Chondrocyte (in vitro differentiated cells): ENCODE measurements around the gene TGFBR3. TPM values are rescaled to one million over a fixed set of nuclear protein-coding genes. Genes with fewer than 3 reads are reported as not detected.

Experiments used
- DNase-seq: peaks from one replicate; pipeline ENCODE4 v3.0.0; 2021; ENCODE audit warnings: mixed read lengths, low spot score
- H3K27ac Mint-ChIP-seq: one replicate; pipeline ENCODE4 v1.8.0; 2021; ENCODE audit warnings: mild to moderate bottlenecking, moderate library complexity, mixed read lengths; ENCODE audit not compliant: unreplicated experiment
- H3K27me3 Mint-ChIP-seq: 2 replicates; pipeline ENCODE4 v1.8.0; 2021; ENCODE audit warnings: low read depth, mixed read lengths
- H3K36me3 Mint-ChIP-seq: 2 replicates; pipeline ENCODE4 v1.8.0; 2021; ENCODE audit warnings: low read depth, mixed read lengths
- H3K4me1 Mint-ChIP-seq: 2 replicates; pipeline ENCODE4 v1.8.0; 2021; ENCODE audit warnings: low read depth, mild to moderate bottlenecking, mixed read lengths
- H3K4me3 Mint-ChIP-seq: one replicate; pipeline ENCODE4 v1.8.0; 2021; ENCODE audit warnings: mild to moderate bottlenecking, moderate library complexity, mixed read lengths; ENCODE audit not compliant: unreplicated experiment
- H3K9me3 Mint-ChIP-seq: 2 replicates; pipeline ENCODE4 v1.8.0; 2021; ENCODE audit warnings: low read depth, mixed read lengths
- total RNA-seq: library from RNA; stranded (reverse); gene quantifications from 3 replicates; pipeline ENCODE4 v1.2.1, GENCODE V29; 2021
- TF ChIP-seq, protein P1 (sequence below): fragments of 200-600 bp; sonication (generic); IDR thresholded peaks from 2 replicates; pipeline ENCODE4 v1.5.0; 2021; ENCODE audit warnings: antibody characterized with exemption, mild to moderate bottlenecking, moderate library complexity

Gene TGFBR3
- total RNA-seq, 1 donor from 2014 or later: 1.4 TPM

DNA sequence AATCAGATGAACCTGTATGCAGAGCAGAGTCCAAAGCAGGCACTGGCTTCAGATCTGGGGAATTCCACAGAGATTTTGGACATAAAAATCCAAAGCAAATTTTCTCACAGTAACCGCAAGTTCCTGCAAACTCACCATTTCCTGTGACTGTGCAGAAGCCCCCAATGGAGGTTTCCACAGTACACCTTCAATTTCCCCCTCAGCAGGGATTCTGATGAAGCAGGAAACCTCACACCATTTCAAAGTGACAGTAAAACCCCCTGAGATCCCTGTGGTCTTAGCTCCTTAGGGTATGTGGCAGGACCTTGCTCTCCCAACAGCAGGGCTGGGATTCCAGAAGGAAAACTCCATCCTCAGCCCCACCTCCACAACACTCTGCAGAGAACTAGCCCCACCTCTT is 6.0 kb upstream of the TGFBR3 start:
- DNase-seq: no peak
- TF ChIP-seq, protein P1, sequence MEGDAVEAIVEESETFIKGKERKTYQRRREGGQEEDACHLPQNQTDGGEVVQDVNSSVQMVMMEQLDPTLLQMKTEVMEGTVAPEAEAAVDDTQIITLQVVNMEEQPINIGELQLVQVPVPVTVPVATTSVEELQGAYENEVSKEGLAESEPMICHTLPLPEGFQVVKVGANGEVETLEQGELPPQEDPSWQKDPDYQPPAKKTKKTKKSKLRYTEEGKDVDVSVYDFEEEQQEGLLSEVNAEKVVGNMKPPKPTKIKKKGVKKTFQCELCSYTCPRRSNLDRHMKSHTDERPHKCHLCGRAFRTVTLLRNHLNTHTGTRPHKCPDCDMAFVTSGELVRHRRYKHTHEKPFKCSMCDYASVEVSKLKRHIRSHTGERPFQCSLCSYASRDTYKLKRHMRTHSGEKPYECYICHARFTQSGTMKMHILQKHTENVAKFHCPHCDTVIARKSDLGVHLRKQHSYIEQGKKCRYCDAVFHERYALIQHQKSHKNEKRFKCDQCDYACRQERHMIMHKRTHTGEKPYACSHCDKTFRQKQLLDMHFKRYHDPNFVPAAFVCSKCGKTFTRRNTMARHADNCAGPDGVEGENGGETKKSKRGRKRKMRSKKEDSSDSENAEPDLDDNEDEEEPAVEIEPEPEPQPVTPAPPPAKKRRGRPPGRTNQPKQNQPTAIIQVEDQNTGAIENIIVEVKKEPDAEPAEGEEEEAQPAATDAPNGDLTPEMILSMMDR: no peak
- H3K27me3 Mint-ChIP-seq: peaks cover 9% of the 10 kb centered on the region
- no peak overlapping the region for H3K27ac Mint-ChIP-seq
- no peaks in the 10 kb centered on the region for H3K9me3 Mint-ChIP-seq
- H3K4me1 Mint-ChIP-seq: peaks cover 13% of the 10 kb centered on the region
- H3K4me3 Mint-ChIP-seq: no peak overlapping the region
- peaks cover 2% of the 10 kb centered on the region for H3K36me3 Mint-ChIP-seq

DNA sequence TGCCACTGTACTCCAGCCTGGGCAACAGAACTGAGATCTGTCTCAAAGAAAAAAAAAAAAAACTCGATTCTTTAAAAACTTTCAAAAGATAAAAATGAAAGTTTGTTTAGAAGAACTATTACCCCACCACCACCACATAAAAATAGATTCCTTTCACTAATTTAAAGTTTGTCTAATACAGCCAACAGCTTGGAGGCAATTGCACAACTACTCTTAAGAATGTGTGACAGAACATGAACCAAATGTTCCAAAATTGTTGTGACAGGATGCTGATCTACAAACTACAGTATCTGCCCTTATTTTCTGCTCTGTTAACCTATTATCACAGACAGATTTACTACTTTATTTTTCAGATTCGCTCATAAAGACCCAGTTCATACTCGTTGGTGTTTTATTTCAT is 5.5 kb upstream of the TGFBR3 start:
- Mint-ChIP-seq H3K4me1 (peaks cover 16% of the 10 kb centered on the region), H3K4me3 (no peak overlapping the region), H3K27ac (no peak overlapping the region), H3K36me3 (peaks cover 2% of the 10 kb centered on the region), H3K9me3 (no peaks in the 10 kb centered on the region), H3K27me3 (peaks cover 9% of the 10 kb centered on the region)
- TF ChIP-seq, protein P1: no peak
- no peak for DNase-seq

DNA sequence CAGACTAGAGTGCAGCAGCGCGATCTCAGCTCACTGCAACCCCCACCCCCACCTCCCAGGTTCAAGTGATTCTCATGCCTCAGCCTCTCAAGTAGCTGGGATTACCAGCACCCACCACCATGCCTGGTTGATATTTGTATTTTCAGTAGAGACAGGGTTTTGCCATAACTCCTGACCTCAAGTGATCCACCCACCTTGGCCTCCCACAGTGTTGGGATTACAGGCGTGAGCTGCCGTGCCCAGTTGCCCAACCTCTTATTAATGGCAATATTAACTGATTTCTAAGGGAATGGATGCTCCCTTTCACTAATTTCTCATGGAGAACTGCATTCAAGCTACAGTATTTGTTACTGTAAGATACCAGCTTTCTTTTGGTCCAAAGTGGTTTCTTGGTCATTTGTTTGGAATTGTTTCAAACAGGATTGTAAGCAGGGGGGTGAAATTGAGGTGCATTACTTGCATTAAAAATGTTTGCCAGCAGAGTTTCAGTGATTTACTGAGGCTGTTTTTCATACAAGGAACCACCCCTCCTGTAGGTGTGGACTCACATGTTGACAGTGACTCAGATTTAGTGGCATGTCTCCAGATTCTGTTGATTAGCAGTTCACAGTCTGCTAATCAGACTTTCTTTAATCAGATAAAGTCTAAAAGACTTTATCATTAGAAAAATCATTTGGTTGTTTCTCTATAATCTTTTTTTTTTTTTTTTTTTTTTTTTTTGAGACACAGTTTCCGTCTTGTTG is 3.9 kb upstream of the TGFBR3 start:
- no peak for DNase-seq
- Mint-ChIP-seq H3K27ac (no peak overlapping the region), H3K4me1 (peaks cover 20% of the 10 kb centered on the region), H3K36me3 (peaks cover 2% of the 10 kb centered on the region), H3K27me3 (peaks cover 4% of the 10 kb centered on the region), H3K4me3 (no peak overlapping the region), H3K9me3 (no peaks in the 10 kb centered on the region)
- TF ChIP-seq, protein P1: no peak

DNA sequence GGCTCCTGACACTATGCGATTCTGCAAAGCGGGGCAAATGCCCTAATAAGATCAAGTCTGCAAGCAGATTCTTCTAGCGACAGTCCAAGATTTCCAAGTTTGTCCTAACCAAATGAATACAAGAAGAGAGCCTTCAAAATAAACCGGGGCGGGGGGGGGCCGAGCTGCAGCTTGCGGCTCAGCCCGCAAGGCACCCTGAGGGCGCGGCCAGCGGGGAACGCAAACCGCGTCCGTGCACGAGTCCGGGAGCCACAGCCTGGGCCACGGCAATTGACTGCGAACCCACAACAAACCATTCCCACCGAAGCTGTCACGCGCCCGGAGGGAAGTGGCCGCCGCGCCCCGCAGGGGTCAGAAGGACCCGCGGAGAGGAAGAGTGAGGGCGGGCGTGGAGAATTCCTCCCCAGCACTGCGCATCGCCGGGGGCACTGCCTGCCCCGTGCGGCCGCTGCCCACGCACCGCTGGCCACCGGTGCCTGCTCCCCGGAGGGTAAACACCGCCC is 687 bp downstream of the TGFBR3 start:
- Mint-ChIP-seq H3K27ac (no peak overlapping the region), H3K4me1 (peaks cover 19% of the 10 kb centered on the region), H3K36me3 (no peaks in the 10 kb centered on the region), H3K4me3 (peak overlapping the region; percentile 77), H3K27me3 (peaks cover 10% of the 10 kb centered on the region), H3K9me3 (no peaks in the 10 kb centered on the region)
- DNase-seq: no peak
- TF ChIP-seq, protein P1: no peak

DNA sequence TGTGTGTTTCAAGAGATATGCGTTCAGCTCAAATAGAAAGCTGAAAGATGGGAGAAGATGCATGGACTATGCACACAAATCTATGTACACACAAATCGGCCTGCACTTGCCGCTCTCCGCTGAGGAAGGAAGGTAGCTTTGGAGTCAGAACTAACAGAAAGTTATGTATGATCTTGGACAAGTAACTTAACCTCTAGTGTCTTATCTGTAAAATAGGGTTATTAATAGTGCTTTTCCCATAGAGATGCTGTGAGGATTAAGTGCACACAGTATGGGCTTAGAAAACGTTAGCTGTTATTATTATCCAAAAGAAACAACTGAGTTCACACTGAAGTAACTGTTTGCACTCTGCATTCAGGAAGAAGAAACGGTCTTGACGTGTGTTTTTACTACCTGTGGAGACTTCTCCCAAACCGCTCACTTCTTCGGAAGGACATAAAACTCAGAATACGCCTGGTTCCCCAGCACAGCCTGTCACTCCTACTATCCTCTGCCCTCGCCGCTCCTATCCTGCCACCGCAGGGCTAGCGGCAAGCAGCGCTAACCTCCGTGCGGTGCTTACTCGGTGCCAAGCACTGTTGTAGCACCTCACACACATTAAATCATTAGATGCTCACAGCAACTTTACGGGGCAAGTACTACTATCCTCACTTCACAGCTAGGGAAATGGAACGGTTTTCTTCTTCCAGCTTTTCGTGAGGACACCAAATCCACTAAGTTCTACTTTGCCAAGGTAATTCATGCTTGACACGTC is 1.3 kb downstream of the TGFBR3 start:
- peak overlapping the region; percentile 77 for H3K4me3 Mint-ChIP-seq
- peaks cover 19% of the 10 kb centered on the region for H3K4me1 Mint-ChIP-seq
- H3K27ac Mint-ChIP-seq: no peak overlapping the region
- H3K9me3 Mint-ChIP-seq: no peaks in the 10 kb centered on the region
- peaks cover 10% of the 10 kb centered on the region for H3K27me3 Mint-ChIP-seq
- TF ChIP-seq, protein P1: no peak
- H3K36me3 Mint-ChIP-seq: no peaks in the 10 kb centered on the region
- DNase-seq: no peak
